A549 treated with AZD9567 at 1 μM for 4 hours (cell line): ENCODE results near the gene JOSD2. TPM values are rescaled to one million over a fixed set of nuclear protein-coding genes. Genes with fewer than 3 reads are reported as not detected.

Experiments
- total RNA-seq: library from RNA; stranded (reverse); fragments of 200-300 nt; extraction: Qiagen RNA extraction; gene quantifications from 5 replicates; pipeline ENCODE4 v1.2.3, GENCODE V29; 2022; ENCODE audit not compliant: insufficient read depth

The JOSD2 gene
- total RNA-seq: 50.9 to 88.9 TPM (median 81.5 TPM) in 5 replicates

DNA sequence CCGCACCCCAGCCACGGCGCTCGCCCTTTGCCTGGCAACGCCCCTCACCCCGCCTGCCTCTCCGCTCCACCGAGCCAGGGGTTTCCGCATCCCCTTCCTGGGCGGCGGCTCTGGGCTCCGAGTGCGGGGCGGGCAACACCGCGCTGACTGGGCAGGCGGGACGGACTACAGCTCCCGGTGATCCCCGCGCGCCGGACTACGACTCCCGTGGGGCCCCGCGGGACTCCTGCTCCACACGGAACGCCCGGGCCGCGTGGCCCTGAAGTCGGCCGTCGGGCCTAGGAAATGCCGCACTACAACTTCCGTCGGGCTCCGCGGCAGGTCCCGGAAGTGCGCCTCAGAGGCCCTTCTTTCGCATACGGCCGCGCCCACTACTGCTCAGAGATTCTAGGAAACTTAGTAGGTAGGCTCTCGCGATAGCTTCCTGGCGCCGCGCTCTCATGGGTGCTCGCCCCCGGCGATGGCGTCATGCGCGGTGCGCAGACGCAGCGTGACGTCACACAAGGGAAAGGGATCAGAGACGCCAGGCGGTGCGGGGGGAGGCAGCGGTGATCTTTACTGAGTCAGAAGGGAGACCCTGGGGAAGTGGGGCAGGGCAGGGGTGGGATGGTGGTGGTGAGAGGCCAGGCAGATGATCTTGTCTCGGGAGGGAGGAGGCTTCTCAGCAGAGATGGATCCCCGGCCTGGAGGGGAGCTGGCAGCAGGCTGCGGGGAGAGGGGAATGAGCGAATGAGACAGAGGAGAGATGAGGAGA, at the start of gene JOSD2:
Gene JOSD2, minus strand, starts transcription at position 123 of the 754 bp plus-strand sequence. CDS start 760 bp downstream, outside the sequence.

DNA sequence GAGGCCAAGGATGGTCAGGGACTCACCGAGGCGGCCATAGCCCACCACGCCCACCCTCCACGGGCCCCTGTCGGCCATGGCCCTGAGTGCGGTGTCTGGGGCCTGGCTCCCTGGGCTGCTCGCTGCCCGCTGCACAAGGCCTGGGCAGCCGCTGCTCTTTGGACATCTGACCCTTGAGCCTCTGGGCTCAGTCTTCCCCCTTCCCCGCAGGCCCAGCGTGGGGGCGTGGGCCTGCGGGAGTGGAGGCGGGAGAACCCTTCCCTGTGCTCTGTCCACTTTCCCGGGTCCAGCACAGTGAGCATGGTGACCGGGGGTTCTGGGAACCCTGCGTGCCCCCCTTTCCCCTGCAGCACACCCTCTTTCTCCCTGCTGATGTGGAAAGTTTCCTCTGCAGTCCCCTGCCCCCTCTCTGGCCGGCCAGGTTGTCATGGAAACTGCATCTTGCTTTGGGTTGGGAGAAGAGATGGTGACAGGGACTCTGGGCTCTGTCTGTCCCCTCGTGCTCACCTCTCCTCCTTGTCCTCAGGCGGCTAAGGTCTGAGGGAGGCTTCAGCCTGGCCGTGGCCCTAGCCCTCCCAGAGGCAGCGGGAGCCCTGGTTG, 2.9 kb upstream of the JOSD2 start, which contains the start of gene ASPDH:
Gene ASPDH, minus strand, starts transcription at position 168 of the 600 bp plus-strand sequence. Its CDS starts 90 bp downstream, at position 78.

DNA sequence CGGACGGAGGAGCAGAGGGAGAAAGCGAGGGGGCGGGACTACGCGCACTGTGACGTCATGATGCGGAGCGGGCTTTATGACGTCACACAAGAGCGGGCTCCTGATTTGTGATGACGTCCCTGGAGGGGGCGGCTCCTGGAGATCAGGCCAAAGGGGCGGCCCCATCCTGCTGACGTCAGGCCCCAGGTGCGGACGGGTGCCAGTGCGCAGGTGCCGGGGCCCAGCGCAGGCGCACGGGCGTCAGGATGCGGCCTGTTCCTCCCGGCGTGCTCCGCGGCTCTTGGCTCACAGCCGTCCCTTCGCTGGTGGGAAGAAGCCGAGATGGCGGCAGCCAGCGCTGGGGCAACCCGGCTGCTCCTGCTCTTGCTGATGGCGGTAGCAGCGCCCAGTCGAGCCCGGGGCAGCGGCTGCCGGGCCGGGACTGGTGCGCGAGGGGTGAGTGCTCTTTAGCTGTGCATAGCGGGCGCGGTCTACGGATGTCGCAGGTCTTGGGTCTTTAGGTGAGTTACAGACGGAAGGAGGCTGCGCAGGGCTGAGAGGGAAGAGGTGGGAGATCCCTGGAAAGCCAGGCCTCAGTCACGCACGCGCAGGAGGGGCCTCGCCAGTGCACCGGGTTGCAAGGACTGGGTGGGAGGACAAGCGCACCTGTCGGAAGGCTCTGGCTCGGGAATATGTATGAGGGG, 34.6 kb downstream of the JOSD2 start, which contains the start of the genes EMC10 and GARIN5A:
Gene EMC10, plus strand, starts transcription at position 284 of the 683 bp plus-strand sequence. Its CDS starts 38 bp downstream, at position 322.
Gene GARIN5A, minus strand, starts transcription at position 625 of the 683 bp plus-strand sequence. Its CDS starts 460 bp downstream, at position 165.

Other genes starting within 250 kb of the JOSD2 start
- 1.2 to 2.1 TPM (median 1.9 TPM) in 5 replicates for gene KCNC3, start 181.8 kb downstream of the JOSD2 start, total RNA-seq
- 0.77 to 1.1 TPM (median 0.91 TPM) in 4 of 5 replicates, not detected in the other for gene NAPSA, start 145.6 kb downstream of the JOSD2 start, total RNA-seq
- 57.6 to 80.9 TPM (median 78.3 TPM) in 5 replicates for gene NR1H2, start 134.7 kb downstream of the JOSD2 start, total RNA-seq
- 63.6 to 89.7 TPM (median 86.9 TPM) in 5 replicates for gene POLD1, start 126.8 kb downstream of the JOSD2 start, total RNA-seq
- 0.10 to 0.31 TPM (median 0.19 TPM) in 4 of 5 replicates, not detected in the other for gene SPIB, start 92.3 kb downstream of the JOSD2 start, total RNA-seq
- not detected in 5 replicates for gene MYBPC2, start 78.3 kb downstream of the JOSD2 start, total RNA-seq
- 114 to 169 TPM (median 165 TPM) in 5 replicates for gene EMC10, start 34.7 kb downstream of the JOSD2 start, total RNA-seq
- 1.5 to 2.6 TPM (median 2.0 TPM) in 4 of 5 replicates, not detected in the other for gene GARIN5A, start 34.3 kb downstream of the JOSD2 start, total RNA-seq
- not detected in 5 replicates for gene ASPDH, start 2.7 kb upstream of the JOSD2 start, total RNA-seq
- gene LRRC4B, start 57.2 kb upstream of the JOSD2 start, total RNA-seq: 0.30 to 0.40 TPM (median 0.32 TPM) in 4 of 5 replicates, not detected in the other
- 0.34 to 0.69 TPM (median 0.42 TPM) in 4 of 5 replicates, not detected in the other for gene SYT3, start 128.7 kb upstream of the JOSD2 start, total RNA-seq
- gene C19orf81, start 138.3 kb upstream of the JOSD2 start, total RNA-seq: 8.9 to 10.6 TPM (median 10.3 TPM) in 4 of 5 replicates, not detected in the other
- gene SHANK1, start 208.6 kb upstream of the JOSD2 start, total RNA-seq: 0.09 to 0.53 TPM (median 0.15 TPM) in 4 of 5 replicates, not detected in the other
- 3.6 to 11.4 TPM (median 10.7 TPM) in 5 replicates for gene CLEC11A, start 212.2 kb upstream of the JOSD2 start, total RNA-seq